C1 segment of cervical spinal cord (tissue), 14 donors: ENCODE results near the gene YWHAH.

Source experiments
- DNase-seq, 14 donors: peaks; one replicate each; lab custom pipeline; 2025; lab: John Stamatoyannopoulos, UW

The YWHAH gene

DNA sequence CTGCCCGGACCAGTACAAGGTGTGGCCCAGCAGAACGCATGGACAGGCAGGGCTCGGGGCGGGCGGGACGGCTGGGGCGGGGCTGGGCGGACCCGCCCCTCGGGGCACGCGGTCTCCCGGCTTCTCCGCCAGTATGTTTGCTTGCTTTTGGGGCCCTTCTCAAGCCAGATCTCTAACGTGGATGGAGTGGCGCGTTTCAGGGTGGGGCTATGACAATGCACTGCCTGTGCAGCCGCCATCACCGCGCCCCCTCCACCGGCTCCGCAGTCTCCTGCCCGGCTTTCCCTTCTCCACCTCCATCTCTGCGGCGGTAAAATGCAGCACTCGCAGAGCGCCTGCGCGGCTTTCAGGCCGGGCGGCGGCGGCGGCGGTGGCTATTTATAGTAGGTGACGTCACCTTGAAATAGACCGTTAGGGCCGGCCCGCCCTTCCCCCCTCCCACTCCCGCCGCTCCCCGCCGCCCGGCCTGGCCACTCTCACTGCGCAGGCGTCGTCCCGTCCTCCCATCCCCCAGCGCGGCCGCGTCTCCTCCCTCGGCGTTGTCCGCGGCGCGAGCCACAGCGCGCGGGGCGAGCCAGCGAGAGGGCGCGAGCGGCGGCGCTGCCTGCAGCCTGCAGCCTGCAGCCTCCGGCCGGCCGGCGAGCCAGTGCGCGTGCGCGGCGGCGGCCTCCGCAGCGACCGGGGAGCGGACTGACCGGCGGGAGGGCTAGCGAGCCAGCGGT, at the start of gene YWHAH:
TSS of gene YWHAH (plus strand) at position 558 of the 722 bp plus-strand sequence. CDS start 199 bp downstream, outside the sequence.
- DNase-seq = peak; percentile 77 to 99 (median 95)

DNA sequence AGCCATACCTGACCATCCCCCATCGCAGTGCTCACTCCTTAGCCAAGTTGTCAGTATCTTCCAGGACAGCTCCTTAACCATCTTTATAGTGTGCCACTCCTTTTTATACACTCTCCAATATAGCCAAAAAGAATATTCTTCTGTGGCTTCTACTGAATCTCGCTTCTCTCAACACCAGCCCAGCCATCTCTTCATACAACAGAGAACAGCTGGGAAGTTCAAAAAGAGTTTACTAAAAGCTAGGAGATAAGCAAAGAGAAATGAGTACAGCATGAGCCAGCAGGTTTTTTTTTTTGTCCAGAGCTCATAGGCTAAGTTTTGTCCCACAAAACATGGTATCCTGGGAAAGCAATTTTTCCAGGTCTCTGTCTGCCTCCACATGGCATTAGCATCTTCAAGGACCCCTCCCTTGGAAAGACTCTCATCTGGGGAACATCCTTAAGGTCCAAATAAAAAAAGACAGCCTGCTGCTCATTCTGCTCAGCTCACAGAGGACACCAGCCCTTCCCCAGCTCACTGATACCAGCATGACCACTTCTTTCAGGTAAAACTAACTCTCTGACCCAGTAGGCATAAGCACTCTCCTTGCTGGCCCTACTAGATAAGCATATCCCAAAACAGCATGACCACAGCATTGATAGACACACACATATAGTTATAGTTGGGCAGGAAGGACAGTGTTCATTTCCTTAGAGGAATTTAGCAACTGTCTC, 48.8 kb upstream of the YWHAH start:
- DNase-seq = no peak

DNA sequence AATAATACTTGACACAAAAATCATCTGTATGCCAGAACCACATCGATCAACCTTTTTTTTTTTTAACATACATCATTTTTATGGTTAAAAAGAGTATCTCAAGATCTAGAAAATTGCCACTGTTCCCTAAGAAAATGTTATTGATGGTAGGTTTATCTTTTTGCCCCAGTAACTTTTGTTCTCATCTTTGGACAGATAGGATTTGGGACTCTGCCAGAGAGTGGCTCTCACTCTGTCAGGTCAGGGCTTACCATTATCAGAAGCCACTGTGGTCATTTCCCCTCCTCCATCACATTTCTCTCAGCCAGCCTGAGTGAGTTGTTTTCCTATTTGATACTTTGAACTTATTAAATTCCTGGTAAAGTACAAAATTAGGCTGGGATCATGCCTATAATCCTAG, 47.9 kb upstream of the YWHAH start:
- no peak for DNase-seq

DNA sequence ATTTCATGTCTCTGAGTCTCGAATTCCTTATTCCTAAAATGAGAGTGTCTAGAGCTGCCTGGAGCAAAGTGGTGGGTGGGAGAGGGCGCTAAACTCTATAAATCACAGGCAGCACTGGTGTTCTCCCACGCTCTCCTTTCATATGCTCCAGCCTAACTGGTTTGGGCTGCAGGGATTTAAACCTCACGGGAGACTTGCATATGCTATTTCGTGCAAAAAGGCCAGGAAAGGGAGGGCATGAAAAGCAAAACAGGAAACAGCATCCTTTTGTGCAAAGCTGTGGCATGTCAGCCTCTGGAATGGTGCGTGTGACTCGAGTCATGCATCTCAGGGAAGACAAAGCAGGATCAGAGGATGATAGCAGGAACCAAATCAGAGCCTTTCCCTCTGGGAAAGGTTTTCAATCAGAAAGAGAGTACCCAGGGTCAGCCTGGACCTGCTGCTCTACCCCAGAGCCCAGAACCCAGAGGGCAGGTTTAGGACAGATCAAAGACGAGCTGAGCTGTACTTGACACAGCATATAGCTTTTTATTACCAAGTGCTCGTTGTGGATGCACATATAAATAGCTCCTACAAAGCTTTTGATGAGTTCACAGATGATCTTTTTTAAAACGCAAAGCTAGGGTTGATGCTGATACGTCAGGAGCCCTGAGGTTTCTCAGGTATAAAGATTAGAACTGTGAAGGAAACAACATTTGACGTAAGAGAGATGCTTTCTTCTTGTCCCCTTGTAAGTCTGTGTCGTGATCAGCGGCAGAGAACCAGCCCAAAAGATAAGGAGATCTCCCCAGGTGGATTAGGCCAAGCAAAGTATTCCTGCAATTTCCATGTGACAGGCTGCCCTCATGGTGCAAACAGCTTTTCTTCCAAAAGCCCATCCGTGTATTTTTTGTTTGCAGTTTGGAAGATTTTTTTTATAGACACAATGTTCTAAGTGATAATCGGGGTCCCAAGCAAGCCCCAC, 46.2 kb upstream of the YWHAH start:
- peak in 3 of 14 donors; percentile 17 to 44 (median 26) for DNase-seq

DNA sequence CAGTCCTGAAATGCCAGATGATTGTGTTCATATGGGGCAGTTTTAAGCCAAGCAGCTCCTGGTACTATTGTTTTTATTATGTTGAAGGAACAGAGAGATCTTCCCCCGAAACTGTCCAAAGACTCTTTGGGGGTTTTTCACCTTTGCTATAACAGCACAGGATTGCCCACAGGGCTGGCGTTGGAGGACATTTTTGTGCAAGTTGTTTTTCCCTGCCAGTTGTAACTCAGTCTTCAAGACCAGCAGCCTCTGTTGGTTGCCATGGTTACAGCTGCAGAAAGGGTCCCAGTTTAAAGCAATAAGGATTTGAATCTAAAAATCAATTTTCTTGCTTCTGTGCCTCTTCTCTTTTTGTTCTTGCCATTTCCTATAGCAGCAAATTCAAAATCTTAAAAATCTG, 45.4 kb upstream of the YWHAH start:
- DNase-seq = peak in 1 of 14 donors; percentile 44

DNA sequence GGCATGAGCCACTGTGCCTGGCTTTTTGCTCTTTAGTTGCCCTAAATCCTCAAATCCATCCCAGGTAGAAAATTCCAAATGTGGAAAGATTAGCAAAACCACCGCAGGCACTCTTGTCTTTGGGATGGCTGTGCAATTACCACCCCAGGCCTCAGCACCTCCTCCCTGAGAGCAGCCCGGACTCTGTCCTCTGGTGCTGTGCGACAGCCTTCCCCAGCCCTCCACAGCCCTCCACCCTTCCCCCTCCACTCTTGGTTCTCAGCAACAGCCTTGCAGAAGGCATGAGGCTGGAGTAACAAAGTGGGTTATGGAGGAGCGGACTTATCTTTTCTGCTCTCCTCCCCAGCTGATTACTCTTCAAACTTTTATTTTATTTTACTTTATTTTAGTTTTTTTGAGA, 44.7 kb upstream of the YWHAH start:
- no peak for DNase-seq

DNA sequence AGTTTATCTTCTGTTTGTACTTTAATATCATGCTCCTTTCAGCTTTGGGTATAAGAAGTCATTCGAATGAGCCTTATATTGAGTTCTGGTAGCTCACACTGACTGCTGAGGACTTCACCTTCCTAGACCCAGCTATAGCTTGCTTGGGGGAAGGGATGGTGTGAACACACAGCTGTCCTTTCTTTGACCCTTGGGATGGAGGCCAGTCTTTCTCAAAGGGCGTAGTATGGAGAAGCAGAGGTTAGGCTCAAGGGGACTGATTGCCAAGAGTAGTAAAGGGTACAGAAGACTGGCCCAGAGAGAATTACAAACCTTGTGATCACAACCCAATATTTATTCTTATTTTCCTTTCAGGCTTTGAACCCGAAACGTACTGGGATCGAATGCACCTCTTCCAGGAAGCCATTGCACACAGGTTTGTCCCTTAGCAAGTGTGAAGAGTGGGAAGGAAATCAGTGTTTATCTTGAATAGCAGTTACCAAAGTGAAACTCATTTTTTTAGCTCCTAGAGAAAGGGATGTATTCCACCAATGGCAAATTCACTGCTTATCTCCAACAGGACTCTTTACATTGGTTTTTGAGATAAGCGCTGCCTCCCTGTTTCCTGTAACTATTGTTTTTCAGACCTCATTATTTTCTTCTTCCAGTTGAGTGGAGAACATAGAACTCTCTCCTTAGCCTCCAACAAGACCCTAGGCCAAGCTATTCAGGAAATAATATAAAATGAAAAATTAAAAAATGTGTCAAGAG, 42.8 kb upstream of the YWHAH start:
- no peak for DNase-seq

DNA sequence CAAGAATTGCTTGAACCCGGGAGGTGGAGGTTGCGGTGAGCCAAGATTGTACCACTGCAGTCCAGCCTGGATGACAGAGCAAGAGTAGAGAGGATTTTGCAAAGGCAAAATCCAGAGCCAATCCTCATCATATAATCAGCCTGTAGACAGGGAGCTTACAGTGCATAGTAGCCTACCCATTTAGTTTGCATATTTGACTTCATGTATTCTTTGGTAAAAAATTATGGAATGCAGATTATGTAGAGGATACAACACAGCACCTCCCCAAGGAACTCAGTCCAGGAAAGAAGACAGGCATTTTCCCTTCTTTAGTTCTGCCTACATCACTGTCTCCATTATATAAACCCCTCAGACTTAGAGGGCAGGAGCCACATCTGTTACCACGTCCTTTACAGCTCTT, 39.7 kb upstream of the YWHAH start:
- DNase-seq = no peak

DNA sequence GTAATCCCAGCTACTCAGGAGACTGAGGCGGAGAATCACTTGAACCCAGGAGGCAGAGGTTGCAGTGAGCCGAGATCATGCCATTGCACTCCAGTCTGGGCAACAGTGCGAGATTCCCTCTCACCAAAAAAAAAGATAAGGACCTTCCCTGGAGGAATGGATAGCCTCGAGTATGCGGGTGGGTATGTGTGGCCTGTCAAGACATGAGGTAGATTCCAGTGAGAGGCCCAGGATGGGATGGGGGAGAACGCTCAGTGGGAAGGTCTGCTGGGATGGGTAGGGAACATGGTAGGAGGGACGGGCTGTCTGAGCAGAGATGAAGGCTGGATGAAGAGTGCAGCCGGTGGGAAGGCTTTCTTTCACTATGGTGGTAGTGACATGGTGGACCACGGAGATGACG, 39.0 kb upstream of the YWHAH start:
- DNase-seq = no peak

DNA sequence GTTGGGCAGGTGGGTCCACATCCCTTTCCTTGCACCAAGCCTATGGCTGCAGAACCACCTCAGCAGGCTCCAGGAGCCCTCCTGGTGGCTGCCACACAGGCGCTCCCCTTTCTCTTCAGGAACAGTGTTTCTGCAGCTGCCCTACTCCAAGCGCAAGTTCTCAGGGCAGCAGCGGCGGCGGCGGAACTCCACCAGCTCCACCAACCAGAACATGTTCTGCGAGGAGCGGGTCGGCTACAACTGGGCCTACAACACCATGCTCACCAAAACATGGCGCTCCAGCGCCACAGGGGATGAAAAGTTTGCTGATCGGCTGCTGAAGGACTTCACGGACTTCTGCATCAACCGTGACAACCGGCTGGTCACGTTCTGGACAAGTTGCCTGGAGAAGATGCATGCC, 38.2 kb upstream of the YWHAH start:
- no peak for DNase-seq

DNA sequence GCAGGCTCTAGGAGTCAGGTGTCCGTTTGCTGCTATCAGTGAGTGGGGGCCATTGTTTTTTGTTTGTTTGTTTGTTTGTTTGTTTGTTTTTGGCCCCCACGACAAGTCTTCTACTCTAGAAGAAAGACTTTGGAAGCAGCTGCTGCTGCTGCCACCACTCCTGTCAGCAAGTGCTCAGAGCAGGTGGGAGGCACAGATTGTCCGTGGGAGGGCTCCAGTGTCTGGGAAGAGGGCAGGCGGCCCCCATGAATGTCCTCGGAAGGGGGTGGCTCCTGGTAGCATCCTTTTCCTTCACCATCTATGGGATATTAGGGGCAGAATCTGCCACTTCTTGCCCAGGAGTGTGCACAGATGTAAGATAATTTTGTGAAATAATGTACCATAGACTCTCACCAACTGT, 37.8 kb upstream of the YWHAH start:
- no peak for DNase-seq

DNA sequence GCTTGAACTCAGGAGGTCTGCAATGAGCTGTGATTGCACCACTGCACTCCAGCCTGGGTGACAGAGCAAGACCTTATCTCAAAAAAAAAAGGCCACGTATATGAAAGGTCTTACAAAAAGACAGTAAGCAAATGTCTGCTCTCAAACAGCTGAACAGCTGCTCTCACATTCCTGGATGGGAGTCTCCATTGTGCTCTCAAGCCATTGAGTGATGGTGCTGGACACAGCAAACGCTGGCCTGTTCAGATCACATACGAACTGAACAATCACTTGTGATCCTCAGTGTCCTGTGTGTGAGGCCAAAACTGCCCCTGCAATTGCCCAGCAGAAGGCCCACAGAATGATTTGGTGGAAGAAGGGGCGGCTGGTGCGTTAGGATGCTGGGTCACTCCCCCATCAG, 34.4 kb upstream of the YWHAH start:
- DNase-seq = no peak

DNA sequence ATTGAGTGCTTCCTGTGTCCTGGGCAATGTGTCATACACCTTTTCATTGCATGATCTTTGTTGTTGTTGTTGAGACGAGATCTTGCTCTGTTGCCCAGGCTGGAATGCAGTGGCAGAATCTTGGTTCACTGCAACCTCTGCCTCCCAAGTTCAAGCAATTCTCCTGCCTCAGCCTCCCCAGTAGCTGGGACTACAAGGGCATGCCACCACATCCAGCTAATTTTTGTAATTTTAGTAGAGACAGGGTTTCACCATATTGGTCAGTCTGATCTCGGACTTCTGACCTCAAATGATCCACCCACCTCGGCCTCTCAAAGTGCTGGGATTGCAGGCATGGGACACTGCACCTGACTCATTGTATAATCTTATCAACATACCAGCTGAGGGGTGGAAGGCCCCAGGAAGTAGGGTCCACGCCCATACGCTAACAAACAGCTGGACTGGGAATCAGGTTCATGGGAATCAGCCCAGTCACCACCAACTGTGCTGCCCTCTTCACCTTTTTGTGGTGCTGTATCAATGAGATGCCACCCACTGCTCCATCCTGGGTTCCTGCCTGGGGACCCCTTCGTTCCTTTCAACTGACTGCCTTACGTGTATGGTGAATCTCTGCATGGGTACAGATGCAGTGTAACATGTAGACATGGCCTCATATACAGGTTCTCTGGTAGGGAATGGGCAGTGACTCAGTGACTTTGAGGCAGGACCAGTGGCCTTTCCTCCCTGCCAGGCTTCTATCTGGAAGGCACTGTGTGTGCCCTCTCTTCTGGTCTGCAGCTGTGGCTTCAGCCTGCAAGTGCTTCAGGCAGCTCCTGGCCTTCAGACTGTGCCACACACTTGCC, 32.5 kb upstream of the YWHAH start:
- DNase-seq = no peak

DNA sequence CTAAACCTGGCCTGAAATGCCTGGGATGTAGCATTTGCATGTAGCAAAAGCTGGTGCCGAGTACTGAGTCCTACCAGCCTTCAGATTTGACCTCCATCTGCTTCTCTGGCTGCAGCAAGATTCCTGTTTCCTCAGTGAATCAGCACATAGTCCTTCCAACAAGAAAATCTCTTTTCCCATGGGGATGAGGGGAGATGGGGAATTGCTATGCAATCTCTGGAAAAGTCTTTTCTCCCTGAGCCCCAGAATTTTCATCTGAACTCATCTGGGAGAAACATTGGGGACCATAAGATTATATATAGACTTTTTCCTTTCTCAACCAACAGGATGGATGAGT, 32.0 kb upstream of the YWHAH start:
- DNase-seq = no peak

DNA sequence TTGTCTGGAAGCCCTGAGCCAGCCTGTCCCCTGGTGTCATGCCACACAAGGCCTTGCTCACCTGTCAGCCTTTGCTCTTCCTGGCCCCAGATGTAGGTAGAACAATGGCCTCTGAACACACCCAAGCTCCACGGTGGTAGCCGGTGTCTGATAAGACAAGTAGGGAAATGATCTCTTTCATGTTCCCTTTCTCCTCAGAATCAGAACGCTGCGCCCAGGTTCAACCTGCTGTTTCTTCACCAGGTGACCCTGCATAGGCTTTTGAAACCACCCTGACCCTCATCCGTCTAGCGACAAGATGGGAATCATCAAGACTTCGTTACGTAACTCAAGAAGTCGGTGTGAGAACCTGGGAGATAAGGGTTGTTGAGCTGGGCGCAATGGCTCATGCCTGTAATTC, 28.7 kb upstream of the YWHAH start:
- no peak for DNase-seq

DNA sequence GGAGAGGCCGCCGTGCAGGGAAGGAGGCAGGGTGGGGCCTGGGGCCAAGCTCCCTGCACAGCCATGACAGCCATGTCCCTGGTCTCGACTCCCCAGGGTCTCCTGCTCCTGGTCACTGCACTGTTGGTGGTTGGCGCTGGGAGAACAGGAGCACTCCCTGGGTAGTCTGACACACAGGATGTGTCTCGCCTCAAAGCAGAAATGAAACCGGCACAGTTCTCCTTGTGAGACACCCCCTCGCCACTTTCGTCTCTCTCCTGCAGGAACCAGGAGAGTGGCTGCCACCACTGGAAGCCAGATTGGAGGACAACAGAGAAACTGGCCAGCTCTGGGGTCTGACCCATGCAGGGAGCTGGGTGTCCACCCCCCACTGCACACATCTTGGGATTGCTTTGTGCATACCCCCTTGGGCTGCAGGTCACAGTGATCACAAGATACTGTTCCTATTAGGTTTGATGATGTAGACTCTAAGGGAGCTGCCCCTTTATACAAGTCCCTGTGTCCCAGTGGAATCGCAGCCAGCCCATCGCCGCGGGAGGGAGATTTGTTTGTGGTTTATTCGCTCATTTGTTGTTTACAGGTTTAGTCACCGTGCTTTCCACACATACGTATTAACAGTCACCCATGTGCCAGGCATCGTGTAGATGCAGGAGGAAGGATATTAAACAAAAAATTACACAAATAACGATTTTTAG, 27.0 kb upstream of the YWHAH start:
- DNase-seq = peak in 7 of 14 donors; percentile 15 to 55 (median 27)

DNA sequence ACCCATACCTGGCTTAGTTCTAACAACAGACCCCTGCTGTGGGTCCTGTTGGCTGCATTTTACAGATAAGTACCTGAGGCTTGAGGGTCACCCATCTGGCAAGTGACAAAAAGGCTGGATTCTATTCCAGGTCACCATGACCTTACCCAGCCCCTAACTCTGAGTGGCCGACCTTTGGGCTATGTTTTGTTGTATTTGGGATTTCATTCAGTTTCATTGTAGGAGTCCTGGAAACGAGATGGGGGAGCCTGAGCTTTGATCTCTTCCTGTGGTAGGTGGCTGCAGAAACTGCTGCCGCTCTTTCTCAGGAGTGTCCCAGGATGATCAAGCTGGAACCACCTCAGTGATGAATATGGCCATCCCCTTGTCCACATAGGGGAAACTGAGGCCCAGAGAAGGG, 24.6 kb upstream of the YWHAH start:
- DNase-seq = no peak

DNA sequence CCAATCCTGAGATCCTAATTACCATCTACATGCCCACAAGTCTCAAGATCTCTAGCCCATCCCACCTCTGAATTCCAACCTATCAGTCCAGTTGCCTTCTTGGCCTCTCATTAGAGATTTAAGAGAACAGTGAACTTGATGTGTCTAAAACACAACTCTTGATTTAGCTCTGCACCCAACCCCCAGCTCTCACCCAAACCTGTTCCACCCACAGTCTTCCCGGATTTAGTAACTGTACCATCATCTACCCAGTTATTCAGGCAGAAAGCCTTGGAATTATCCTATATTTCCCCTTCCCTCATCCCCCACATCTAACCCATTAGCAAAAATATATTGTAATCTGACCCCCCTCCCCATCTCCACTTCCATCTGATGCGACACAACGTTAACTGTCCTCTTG, 24.0 kb upstream of the YWHAH start:
- no peak for DNase-seq

DNA sequence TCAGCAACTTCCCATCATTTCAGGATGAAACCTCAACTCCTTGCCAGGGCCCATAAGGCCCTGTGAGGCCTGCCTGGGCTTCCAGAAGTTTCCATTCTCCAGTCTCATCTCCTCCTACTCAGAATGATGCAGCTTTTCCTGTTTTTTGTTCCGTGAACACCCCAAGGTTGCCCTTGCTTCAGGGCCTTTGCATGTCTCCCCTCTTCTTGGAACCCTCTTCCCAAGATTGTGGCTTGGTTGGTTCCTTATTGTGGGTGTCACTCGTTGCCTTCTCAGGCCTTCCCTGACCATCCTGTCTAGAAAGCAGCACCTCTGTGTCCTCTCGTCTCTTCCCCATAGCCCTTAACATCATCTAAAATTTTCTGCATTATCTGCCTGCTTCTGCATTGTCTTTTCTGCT, 23.2 kb upstream of the YWHAH start:
- no peak for DNase-seq

DNA sequence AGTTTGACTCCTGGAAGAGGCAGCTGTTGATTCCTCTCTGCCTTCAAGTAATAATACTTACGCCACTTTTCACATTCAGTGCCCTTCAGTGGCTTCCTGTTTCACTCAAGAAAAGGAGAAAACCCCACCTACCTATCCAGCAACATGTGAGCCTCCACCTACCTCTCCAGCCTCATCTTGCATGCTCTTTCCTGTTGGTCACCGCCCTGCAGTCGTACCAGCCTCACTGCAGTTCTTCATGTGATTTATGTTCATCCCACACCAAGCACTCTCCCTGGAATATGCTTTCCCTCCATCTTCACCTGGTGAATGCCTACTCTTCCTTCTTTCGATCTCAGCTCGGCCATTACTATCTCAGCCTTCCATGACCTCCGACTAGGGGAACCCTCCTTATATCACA, 21.8 kb upstream of the YWHAH start:
- DNase-seq = no peak
